ENCODE measurements around the gene PIGK.
"Not testable (repeated sequence)": the region's sequence is repeated elsewhere in the genome, so short reads cannot be mapped to it uniquely, and the experiment has no call there.

The PIGK gene

GRCh38 chr1:77219166-77219887, at the start of gene PIGK:
PIGK (minus strand) TSS chr1:77219430; CDS start chr1:77219402, 28 bp downstream.
- DNase-seq = peak; percentile 88

DNA sequence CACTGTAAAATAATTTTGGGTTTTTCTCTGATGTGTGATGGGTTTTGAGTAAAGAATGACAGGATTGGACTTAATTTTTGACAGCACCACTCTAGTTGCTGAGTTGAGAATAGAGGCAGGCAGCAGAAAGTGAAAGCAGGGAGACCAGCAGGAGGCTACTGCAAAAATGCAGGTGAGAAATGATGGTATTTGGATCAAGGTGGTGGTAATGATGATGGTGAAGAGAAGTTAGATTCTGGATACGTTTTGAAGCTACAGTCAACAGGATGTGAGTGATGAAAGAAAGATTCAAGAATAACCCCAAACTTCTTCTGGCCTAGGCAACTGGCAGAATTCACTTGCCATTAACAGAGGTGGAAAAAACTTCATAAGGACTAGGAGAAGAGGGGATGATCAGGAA, 47.8 kb upstream of the PIGK start:
- DNase-seq = no peak

DNA sequence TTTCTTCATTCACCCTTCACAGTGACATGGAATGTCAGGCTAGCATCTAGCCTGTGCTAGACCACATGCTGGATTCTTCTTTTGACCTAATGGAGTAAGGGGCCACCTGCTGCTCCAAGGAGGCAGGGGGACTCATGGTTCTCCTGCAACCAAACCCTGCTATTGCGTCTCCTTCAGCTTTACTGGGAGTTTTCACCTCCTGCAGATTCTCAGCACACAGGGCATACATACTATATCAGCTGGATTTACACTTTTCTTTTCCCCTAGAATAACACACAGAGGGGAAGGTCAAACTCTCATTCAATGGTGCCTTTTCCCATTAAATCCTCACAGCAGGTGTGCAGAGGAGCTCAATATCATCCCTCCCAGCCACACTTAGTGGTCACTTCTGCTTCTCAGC, 46.0 kb upstream of the PIGK start:
- no peak for DNase-seq

GRCh38 chr1:77263708-77264107, 44.5 kb upstream of the PIGK start:
- DNase-seq = no peak

GRCh38 chr1:77253211-77253610, 34.0 kb upstream of the PIGK start:
- no peak for DNase-seq

DNA sequence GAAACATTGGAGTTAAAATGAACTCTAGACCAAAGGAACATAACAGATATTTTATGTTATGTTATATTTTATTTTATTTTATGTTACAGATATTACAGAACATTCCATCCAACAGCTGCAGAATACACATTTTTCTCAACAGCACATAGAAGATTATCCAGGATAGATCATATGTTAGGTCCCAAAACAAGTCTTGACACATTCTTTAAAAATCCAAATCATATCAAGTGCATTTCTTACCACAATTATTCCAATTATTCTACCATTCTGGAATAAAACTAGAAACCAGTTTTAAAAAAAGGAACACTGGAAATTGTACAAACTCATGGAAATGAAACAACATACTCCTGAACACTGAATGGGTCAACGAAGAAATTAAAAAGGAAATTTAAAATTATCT, 30.9 kb upstream of the PIGK start:
- no peak for DNase-seq

GRCh38 chr1:77245830-77246229, 26.6 kb upstream of the PIGK start:
- DNase-seq = no peak

DNA sequence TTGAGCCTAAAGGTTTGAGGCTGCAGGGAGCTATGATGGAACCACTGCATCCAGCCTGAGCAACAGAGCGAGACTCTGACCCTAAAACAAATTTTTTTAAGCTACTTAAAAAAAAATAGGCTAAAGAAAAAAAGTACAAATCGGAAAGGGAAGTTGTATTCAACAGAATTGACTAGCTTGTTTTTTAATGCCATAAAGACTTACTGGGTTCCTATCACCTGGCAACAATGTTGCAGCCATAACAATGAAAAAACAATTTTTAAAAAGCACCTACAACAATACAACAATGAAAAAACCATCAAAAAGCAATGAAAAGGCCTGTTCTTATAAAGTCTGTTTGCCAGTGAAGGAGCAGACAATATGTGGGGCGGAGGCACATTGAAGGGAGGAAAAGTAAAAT, 20.1 kb upstream of the PIGK start:
- DNase-seq = no peak

DNA sequence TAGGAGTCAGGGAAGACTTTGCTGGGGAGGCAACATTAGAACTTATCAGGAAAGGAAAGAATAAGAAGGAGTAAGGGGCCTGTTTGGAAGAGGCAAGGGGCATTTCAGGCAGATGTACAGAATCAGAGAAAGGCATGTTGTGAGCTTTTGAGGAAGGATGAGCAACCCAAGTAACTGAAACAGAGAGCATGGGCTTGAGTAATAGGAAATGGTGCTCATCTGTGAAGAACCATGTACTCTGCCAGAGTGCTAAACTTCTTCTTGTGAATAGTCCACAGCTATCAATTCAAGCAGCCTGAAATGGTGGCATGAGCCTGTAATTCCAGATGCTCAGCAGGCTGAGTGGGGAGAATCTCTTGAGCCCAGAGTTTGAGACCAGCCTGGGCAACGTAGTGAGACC, 19.2 kb upstream of the PIGK start:
- no peak for DNase-seq

GRCh38 chr1:77234943-77235342, 15.7 kb upstream of the PIGK start:
- DNase-seq = no peak

DNA sequence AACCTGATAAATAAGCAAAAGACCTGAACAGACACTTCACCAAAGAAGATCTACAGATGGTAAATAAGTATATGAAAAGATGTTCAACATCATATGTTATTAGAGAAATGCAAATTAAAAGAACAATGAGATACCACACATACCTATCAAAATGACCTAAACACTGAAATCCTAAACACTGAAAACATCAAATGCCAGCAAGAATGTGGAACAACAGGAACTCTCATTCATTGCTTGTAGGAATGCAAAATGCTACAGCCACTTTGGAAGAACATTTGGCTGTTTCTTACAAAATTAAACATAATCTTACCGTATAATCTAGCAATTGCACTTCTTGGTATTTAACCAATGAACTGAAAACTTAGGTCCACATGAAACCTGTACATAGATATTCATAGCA, 14.9 kb upstream of the PIGK start:
- no peak for DNase-seq

DNA sequence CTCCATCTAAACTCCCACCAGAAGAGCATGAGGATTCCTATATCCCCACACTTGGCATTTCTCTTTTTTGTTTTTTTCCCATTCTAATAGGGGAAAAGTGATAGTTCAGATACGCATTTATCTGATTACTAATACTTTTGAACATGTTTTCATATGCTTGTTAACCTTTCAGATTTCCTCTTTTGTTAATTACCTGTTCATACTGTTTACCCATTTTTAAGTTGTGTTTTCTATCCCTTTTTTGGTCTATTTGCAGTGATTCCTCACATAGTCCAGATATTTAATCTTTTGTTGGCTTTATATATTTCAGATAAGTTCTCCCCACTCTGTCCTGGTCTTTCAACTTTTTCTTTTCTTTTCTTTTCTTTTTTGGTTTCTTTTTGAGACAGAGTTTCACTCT, 13.6 kb upstream of the PIGK start:
- DNase-seq = no peak

DNA sequence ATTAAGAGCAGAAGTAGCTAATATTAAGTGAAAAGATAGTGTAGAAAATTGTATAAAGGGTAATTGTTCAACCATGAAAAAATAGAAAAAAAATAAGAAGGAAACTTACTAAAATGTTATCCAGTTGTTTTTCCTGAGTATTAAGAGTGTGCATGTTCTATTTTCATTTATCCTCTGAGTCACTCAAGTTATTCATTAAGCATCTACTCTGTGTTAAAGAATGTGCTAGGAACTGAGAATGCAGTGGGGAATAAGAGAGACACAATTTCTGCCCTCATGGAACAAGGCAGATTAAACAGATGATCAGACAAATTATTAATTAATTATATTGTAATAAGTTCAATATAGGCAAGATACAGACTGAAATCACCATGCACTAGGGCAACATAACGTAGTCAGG, 10.8 kb upstream of the PIGK start:
- no peak for DNase-seq

GRCh38 chr1:77228836-77229235, 9.6 kb upstream of the PIGK start:
- no peak for DNase-seq

- no peak for DNase-seq
Measured at GRCh38 chr1:77227381-77227780, 8.2 kb upstream of the PIGK start.

- no peak for DNase-seq
Measured at GRCh38 chr1:77222496-77222895, 3.3 kb upstream of the PIGK start.

DNA sequence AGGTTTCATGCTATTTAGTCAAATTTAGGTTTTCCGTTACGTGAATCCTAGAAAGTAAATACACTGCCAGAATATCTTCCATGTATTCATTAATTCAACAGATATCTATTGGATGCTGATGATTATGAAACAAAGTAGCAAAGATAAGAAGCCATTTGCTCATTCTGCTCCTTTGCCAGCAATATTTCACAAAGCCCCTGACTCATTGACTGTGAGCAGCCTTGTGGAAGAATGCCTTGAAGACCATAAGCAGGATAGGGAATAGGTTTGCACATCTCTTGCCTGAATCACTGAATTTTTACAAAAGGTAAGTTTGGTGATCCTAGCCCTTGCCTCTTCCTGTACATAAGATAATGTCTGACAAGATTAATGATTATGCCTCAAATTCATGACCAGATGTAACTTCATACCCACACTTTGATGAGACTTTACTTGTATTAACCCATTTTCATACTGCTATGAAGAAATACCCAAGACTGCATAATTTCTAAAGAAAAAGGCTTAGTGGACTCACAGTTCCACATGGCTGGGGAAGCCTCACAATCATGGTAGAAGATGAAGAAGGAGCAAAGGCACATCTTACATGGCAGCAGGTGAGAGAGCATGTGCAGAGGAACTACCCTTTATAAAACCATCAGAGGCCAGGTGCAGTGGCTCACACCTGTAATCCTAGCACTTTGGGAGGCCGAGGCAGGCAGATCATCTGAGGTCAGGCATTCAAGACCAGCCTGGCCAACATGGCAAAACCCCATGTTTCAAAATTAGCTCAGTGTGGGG, 1.6 kb upstream of the PIGK start:
- no peak for DNase-seq

DNA sequence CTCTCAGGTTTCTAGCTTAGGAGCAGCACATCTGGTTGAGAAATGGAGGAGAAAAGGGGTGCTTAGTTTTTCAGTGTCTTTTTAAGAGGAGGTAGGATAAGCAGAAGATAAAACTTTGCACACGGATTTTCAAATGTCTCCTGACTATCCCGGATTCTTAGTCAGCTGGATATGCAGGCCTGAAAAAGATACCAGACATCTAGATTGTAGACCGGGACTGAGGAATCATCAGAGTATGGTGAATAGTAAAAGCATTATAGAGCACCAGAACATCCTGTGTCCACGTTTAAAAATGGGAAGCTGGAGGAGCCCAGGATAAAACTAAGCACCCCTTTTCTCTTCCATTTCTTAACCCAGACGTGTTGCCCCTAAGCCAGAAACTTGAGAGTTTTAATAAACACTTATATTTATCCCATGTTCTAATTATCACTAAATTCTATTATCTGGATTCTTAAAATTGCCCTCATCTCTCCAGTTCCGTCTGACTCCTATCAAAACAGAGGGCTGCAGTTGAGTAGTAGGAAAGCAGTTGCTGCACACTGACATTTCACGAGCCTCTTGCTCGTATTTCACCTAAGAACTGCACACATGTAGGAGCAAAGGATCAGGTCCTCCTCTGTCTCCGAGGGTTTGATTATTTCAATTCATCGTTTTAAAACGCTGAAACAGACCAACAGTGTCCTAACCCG, 609 bp downstream of the PIGK start:
- DNase-seq = no peak

- not testable (repeated sequence) for DNase-seq
Measured at GRCh38 chr1:77204043-77204442, 15.2 kb downstream of the PIGK start.

GRCh38 chr1:77202751-77203150, 16.5 kb downstream of the PIGK start:
- no peak for DNase-seq

GRCh38 chr1:77200806-77201205, 18.4 kb downstream of the PIGK start:
- DNase-seq = no peak

DNA sequence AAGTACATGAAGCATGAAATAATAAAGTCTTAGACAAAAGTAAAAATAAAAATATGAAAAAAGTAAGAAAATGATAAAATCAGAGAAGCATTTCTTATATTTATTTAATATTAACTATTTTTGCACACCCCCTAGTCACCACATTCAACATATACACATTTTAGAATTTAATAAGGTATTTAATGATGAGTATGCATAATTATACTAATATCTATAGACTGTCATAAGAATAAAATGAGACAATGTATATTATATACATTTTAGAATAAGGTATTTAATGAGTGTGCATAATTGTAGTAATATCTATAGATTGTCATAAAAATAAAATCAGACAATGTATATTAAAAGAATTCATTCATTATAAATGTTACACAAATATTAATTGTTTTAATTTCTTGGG, 18.9 kb downstream of the PIGK start:
- no peak for DNase-seq

DNA sequence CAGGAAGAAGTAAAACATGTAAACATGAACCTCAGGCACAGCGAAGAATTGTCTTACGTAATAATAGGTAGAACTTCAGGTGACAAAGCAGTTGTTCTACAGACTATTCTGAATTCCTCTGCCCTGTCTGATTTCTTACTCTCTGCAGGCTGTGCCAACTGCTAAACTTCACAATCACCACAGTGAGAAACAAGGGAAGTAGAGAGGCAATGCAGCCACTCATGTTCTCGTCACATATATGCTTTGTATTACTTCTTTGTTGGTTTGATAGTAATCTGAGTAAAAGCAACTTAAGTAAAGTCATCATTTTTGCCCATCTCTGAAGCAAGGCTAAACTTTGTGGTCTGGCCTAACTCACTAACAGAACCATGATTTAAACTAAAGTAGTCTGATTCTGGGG, 21.9 kb downstream of the PIGK start:
- no peak for DNase-seq

DNA sequence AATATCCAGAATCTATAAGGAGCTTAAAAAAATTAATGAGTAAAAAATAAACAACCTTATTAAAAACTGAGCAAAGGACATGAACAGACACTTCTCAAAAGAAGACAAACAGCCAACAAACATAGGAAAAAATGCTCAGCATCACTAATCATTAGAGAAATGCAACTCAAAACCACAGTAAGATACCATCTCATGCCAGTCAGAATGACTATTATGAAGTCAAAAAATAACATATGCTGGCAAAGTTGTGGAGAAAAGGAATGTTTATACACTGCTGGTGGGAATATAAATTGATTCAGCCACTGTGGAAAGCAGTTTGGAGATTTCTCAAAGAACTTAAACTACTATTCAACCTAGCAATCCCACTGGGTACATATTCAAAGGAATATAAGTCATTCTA, 25.3 kb downstream of the PIGK start:
- no peak for DNase-seq

Data from CD4-positive, alpha-beta T cell treated with Interleukin-6 for 4 hours (primary cell).